Activated CD8-positive, alpha-beta memory T cell treated with anti-CD3 and anti-CD28 coated beads, Interleukin-2, amount 50 U/mL, for 4 hours (primary cell): ENCODE measurements around the gene NOTCH1.

Experiments
- DNase-seq: peaks from one replicate; pipeline ENCODE4 v3.0.0-alpha.2; 2020

Gene NOTCH1

DNA sequence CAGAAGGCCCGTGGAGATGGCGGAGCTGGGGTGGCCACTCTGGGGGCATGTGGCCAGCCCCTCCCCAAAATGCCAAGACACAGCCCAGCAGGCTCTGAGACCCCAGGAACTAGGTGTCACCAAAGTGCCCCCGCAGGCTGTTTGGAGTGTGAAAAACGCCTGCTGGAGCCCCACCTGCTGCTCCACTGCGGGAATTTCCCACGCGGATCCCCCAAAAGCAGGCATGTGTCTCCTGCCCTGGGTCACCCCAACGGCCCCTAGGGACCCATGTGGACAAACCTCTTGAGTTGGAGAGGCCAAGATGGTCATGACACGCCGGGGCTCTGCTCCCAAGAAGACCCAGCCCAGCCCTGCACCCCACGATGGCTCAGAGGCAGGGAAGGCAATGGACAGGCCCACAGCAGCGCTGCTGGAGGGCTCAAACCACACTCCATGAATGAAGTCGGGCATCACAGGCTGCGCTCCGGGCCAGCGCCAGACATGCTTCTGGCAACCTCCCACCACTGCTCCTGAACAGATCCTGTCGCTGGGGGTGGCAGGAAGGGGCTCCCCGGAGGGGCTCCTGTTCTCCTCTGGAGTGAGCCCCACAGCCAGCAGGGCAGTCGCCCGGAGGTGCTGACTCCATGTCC, 15.3 kb downstream of the NOTCH1 start:
- DNase-seq, result no peak

- DNase-seq, result no peak
Observed at GRCh38 chr9:136529516-136530460, 16.1 kb downstream of the NOTCH1 start.

DNA sequence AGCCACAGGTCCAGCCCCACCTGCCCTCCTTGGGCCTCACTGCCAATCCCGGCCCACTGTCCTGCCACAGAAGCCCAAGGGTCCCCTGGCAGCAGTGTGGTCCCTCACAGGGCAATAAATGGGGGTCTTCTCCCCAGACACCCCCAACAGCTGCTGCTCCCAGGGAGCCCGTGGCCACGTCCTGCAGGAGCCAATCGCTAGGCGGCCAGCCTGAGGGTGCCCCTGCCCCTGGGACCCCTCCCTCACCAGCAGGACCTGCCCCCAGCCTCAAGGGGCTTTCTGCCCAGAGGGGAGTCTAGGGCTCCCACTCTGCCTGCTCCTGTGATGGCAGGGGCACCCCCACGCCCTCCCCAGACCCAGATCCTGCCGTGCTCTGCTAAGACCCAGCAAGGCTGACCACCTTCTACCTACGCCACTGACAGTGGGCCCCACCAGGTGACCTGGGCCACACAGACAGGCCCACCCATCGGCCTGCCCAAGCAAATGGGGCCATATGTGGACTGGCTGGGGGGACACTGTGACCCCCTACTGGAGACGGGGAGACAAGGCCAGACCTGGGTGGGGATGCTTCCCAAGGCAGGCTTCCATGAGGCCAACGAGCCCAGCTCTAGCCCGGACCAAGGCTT, 17.0 kb downstream of the NOTCH1 start:
- DNase-seq, result no peak

GRCh38 chr9:136527721-136528710, 17.8 kb downstream of the NOTCH1 start:
- no peak for DNase-seq

DNA sequence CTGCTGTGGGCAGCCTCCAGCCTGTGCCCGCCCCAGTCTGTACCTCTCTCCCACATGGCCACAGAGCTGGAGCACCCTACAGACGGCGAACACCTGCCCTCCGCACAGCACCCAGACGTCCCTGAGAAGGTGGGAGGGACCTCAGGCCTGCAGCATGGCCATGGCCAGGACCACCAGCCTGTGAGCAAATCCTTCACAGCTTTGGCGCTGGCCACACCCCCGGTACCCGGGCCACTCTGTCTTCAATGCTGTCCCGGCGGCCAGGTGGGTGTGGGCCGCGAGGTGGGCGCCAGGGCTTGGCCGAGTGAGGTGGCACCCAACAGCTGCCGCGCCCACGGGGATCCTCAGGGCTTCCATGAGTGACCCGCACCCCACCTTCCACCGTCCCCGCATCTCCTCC, 18.7 kb downstream of the NOTCH1 start:
- DNase-seq, result no peak

- no peak for DNase-seq
Observed at GRCh38 chr9:136526625-136527066, 19.2 kb downstream of the NOTCH1 start.

- no peak for DNase-seq
Observed at GRCh38 chr9:136525841-136526499, 19.9 kb downstream of the NOTCH1 start.

- no peak for DNase-seq
Observed at GRCh38 chr9:136525207-136525606, 20.6 kb downstream of the NOTCH1 start.

- no peak for DNase-seq
Observed at GRCh38 chr9:136522314-136523237, 23.3 kb downstream of the NOTCH1 start.

GRCh38 chr9:136521537-136521936, 24.3 kb downstream of the NOTCH1 start:
- DNase-seq, result no peak

GRCh38 chr9:136520053-136520540, 25.8 kb downstream of the NOTCH1 start:
- DNase-seq, result no peak

DNA sequence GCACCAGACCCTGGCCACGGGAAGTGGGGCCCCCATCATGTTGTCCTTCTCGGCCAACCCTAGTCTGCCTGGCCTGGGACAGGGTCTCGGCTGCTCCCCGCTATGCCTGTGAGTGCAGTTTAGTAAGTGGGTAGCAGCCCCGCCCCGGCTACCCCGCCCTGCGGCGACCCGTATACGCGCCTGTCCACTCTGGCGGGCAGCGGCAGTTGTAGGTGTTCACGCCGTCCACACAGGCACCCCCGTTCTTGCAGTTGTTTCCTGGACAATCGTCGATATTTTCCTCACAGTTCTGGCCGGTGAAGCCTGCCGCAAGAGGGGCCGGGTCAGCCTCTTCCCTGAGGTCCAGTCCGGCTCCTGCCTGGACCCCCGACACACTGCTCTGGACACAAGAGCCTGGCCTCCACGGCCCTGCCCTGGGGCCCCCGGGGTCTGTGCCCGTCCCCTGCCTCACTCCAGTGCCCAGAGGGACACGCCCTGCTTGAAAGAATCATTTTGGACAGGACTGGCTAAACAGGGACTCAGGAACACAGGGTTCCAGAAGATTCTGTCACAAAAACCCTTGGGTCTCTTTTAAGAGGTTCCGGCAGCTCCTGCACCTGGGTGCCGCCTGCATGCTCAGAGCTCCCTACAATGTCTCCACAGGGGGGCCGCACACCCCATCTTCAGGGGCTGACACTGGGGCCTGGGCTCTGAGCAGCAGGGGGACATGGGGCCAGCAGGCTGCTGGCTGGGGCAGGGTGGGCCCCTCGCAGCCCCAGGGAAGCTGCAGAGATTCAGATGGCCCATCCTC, 26.4 kb downstream of the NOTCH1 start:
- DNase-seq, result no peak

GRCh38 chr9:136518623-136519022, 27.2 kb downstream of the NOTCH1 start:
- no peak for DNase-seq

- no peak for DNase-seq
Observed at GRCh38 chr9:136517950-136518349, 27.9 kb downstream of the NOTCH1 start.

DNA sequence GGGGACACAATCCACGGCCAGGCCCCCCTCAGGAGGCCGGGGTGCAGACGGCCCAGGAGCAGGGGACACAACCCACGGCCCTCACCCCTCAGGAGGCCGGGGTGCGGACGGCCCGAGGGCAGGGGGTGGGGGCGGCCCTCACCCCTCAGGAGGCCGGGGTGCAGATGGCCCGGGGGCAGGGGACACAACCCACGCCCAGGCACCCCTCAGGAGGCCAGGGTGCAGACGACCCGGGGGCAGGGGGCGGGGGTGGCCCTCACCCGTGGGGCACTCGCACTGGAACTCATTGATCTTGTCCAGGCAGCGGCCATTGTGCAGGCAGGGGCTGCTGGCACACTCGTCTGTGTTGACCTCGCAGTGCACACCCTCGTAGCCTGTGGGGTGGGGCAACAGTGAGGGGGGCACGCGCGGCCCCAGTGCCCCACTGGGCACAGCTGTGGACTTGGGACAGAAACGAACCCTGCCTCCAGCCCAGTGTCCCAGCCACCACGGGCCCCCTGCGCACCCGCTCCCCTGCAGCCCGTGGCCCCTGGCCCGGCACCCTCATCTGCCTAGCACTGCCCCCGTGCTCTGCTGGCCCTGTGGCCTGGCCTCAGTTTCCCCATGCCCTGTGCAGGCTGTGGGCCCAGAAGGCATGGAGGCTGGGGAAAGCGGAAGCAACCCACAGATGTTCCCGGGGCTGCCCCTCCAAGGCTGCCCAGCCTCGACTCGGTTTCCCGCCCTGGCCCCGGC, 28.7 kb downstream of the NOTCH1 start:
- no peak for DNase-seq

DNA sequence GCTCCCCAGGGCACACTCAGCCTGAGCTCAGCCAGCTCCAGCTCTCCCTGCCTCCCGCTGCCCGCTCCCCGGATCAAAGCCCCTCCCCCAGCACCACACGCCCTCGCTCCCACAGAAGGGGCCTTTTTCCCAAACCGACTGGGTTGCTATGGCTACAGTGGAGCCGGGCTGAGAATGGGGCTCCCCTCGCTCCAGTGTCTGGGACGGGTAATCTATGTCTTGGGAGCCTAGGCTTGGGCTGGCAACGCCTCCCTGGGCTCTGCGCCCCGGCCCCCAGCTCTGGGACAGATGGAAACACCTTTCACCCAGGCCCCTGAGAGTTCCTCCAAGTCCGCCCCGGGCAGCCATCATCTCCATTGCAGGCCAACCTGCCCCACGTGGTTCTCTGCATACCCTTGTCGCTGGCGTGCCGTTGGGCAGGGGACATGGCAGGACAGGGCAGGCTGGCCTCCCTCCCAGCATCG, 29.6 kb downstream of the NOTCH1 start:
- no peak for DNase-seq

DNA sequence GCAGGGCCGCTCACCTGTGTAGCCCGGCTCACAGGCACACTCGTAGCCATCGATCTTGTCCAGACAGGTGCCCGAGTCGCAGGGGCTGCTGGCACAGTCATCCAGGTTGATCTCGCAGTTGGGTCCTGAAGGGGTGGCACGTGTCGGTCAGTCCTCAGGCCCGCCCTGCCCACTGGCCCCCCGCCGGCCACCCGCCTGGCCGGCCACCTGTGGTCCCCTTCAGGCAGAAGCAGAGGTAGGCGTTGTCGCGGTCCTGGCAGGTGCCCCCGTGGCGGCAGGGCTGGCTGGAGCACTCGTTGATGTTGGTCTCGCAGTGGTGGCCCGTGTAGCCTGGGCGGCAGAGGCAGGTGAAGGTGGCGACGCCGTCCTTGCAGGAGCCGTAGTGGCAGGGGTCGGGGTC, 30.6 kb downstream of the NOTCH1 start:
- DNase-seq, result no peak

GRCh38 chr9:136514022-136514714, 31.7 kb downstream of the NOTCH1 start:
- DNase-seq, result no peak
